ENCODE data around the gene SORCS2.

Gene SORCS2

DNA sequence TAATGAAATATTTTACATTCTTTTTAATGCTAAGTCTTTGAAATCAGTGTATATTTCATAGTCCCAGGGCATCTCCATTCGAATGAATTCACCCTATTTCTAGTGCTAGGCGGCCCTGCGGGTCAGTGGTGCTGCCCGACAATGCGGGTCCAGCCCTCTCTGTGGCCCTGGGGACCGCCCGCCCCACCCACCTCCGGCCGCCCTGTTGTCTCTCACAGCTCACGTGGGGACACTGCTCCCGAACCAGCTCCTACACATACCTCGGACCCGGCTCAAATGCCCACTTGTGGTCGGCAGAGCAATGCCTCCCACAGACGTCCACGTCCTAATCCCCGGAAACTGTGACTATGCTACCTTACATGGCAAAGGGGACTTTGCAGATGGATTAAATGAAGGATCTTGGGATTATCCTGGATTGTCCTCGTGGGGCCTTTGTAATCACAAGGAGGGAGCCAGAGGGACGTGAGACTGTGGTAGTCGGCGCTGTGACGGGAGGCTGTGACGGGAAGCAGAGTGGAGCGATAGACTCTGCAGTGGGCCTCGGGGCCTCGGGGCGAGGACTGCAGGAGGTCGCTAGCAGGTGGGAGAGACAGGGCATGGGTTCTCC is 334.7 kb downstream of the SORCS2 start:
- no peak for DNase-seq (ENCODE audit: low read depth, low spot score)

DNA sequence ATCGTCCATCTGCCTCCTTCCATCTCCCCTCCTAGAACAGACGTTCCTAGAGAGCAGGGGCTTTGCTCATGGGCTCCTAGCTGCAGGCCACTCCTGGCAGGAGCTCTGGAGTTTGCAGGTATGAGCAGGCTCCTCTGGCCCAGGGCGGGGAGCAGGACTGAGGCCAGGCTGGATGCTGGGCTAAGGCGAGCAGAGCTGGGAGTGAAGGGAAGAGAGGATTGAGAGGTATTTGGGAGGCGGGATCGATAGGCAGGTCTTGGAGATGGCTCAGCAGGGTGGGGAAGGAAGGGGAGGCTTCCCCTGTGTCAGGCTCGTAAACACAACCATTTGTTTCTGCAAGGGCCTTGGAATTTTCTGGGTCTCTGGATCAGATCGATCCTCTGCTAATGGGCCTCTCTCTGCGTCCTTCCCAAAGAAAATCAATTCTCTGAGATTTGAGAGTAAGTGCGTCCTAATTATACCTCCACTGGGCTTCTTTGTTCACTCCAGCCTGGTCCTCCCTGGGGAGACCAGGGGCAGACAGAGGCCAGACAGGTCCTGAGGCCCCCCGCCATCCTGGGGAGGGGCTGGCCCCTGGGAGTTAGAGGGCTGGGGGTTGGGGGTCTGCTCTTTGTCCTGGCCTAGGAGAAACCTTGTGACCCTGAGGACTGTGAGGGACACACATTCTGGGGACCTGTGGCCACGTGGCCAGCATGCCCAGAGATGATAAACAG is 337.2 kb downstream of the SORCS2 start:
- H3K4me3 ChIP-seq (ENCODE audit: low read length): no peak overlapping the region
- no peak for DNase-seq (ENCODE audit: low read depth, low spot score)

More for the DNA sequence above, 334.7 kb downstream of the SORCS2 start:
- no peak overlapping the region for H3K4me3 ChIP-seq (ENCODE audit: low read length)

DNA sequence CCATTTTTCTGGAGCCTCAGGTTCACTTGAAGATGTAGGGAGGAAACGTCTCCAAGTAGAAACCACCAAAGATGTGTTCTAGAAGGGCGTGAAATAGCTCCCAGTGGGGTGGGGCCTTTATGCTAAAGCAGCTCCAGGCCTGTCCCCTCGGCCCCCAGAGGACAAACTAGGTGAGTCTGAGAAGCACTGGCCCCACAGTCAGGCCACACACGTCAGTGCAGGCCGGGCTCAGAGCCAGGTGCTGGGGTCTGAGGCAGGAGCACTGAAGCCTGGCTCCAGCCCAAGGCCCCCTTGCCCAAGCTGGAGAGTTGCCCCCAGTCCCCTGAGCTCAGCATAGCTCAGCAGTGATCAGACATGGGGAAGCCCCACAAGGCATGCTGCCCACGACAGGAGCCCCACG is 337.7 kb downstream of the SORCS2 start:
- DNase-seq (ENCODE audit: low read depth, low spot score): no peak
- H3K4me3 ChIP-seq (ENCODE audit: low read length): no peak overlapping the region

DNA sequence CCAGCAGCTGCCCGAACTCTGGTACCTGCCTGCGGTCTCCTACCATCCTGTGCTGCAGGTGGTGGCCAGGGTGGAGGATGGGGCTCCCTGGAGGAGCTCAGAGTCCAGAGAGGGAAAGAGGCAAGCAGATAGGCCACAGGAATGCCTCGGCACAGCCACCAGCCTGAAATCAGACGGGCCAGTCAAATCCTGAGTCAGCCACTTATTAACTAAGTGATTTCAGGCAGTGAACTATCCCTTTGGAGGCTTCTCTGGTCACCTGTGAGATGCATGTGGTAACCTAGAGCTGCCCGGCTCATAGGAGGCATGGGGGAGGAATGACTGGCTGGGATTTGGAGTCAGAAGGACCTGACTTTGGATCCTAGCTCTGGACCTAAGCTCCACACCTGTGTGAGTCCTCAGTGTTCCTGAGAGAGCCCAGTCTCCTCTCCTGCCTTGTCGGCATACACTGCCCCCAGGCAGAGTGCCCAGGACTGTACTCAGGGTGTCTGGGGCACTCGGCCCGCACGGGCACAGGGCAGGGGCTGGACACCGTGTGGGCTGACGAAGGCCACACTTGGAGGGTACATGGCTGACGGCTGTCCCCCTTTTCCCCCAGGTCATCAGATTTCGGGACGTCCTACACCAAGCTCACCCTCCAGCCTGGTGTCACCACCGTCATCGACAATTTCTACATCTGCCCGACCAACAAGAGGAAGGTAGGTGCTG is 338.7 kb downstream of the SORCS2 start:
- H3K4me3 ChIP-seq (ENCODE audit: low read length): no peak overlapping the region
- no peak for DNase-seq (ENCODE audit: low read depth, low spot score)

DNA sequence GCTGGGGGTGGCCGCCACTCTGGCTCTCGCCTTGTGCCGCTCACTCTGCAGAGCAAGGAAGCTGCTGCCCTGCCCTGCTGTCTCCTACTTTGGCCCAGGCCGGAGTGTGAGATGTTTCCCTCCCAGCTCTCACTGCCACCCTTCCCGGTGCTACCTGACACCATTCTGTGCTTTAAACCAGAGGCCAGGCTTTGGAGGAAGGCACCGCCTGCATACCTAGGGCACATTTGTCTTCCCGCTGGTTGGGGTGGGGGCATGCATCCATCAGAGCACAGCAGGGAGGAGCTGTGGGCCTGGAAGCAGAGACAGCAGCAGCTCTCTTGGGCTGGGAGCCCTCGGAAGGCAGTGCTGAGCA is 339.3 kb downstream of the SORCS2 start:
- no peak for DNase-seq (ENCODE audit: low read depth, low spot score)
- H3K4me3 ChIP-seq (ENCODE audit: low read length): no peak overlapping the region

DNA sequence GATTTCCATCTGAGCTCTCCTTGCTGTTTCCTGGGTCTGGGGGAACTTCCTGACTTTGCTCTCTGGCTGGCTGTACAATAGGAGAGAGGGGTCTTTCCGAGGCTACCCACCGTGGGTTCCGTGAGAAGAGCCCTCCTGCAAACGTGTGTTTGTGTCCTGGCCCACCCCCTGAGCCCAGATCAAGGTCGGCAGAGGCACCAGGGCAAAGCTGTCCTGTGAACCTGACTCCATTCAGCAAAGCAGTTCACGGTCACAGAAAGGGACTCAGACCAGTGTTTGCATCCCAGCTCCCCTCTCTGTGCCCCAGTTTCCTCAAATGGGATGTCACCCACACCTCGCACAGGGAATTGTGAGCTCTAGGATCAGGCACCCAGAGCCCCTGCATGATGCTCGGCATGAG is 339.7 kb downstream of the SORCS2 start:
- no peak for DNase-seq (ENCODE audit: low read depth, low spot score)
- no peak overlapping the region for H3K4me3 ChIP-seq (ENCODE audit: low read length)

DNA sequence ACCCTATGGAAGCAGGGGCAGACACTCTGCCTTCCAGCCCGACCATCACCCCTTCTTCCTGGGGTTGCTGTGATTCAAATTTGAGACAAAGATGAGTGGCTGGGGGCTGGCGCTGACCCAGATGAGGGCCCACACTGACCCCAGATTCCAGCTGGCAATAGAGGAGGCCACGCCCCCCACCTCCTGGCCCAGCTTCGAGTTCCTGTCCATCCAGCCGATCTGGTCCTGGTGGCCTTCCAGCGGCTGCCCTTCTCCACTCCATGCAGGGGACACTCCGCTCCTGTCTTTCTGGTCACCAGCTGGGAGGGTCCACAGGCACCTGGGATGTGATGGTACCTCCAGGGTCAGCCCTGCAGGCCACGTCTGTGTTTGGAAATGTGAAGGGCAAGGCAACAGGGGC is 340.9 kb downstream of the SORCS2 start:
- no peak for DNase-seq (ENCODE audit: low read depth, low spot score)
- no peak overlapping the region for H3K4me3 ChIP-seq (ENCODE audit: low read length)

DNA sequence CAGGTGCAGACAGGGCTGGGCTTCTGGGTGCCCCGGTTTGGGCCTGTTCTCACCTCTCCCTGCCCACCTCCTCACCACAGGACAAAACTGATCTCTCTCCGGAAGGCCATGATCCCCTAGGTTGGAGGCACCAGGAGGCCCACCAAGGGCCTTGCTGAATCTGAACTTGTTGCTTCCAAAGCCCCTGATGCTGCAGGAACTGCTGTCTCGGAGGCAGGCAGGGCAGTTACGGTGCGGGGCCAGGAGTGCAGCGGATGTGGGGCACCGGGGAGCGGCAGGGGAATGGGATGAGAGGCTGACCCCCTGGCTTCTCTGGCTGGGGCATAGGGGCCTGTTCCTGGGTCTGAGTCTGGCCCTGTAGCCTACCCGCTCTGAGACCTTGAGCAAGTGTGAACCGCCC is 342.8 kb downstream of the SORCS2 start:
- no peak overlapping the region for H3K4me3 ChIP-seq (ENCODE audit: low read length)
- DNase-seq (ENCODE audit: low read depth, low spot score): no peak

DNA sequence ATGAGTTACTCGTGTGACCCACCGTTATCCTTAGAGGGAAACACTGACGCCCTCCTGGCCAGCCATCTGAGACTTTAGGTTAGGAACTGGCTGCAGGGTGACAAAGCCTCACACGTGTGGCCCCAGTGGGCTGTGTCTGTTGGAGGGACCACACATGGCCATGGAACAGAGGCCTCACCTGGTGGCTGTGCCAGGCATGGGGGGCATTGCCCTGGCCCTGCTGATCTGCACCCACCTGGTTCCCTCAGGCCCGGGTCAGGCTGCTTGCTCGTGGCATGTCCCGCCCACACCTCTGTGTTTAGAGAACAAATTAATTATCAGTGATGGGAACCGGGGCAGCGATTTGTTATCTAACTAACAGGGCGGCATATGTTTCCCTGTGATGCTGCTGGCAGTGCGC is 343.3 kb downstream of the SORCS2 start:
- no peak for DNase-seq (ENCODE audit: low read depth, low spot score)
- no peak overlapping the region for H3K4me3 ChIP-seq (ENCODE audit: low read length)

DNA sequence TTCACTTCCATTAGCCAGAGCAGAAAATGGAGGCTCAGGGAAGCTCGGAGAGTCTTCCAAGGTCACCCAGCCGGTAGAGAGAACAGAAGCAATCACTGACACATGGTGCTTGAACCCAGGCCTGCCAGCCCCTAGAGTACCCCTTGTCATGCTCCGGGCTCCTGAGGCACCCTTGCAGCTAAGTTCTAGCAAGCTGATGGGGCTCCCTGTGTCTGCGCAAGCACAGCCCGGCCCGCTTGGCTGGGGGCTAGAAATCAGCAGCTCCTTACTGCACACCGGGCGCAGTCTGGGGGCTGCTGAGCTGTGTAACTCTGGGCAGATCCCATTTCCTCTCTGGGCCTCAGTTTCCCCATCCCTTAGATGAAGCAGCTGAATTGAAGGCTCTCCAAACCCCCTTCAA is 344.5 kb downstream of the SORCS2 start:
- DNase-seq (ENCODE audit: low read depth, low spot score): no peak
- H3K4me3 ChIP-seq (ENCODE audit: low read length): no peak overlapping the region

DNA sequence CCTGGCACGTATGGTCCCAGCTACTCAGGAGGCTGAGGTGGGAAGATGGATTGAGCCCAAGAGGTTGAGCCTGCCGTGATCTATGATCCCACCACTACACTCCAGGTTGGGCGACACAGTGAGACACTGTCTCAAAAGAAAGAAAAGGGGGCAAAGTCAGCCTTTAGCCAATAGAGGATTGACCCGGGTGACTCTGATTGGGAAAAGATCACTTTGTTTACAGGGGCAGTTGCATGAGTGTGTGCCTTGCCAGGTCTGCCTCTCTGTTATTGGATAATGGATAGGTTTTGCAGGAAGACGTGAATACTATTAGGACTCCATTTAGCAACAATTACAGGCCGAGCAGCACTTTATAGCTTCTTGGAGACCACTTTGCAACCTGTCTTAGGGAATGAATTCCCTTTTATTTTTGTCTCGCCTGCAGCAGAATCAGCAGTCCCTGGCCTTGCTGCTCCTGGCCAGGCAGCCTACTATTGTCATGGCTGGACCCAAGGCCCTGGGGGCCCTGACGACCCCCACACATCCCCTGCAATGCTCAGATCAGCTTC is 345.6 kb downstream of the SORCS2 start:
- no peak overlapping the region for H3K4me3 ChIP-seq (ENCODE audit: low read length)
- no peak for DNase-seq (ENCODE audit: low read depth, low spot score)

DNA sequence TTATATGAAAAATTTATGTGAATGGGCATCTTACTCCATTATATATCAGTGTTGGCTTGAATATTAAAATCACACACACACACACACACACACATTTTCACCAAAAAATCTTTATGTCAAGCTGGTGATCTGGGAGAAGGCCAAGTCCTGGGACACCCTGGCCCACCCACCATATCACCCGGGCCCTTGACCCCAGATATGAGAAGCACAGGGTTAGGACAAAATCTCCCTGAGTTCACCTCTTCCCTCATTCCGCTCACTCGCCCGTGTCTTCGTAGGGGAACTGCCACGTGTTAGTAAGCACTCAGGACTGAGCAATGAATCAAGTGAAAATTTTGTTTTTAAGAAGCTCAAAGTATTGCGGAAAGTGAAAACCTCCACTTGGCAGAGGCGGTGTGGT is 346.2 kb downstream of the SORCS2 start:
- no peak overlapping the region for H3K4me3 ChIP-seq (ENCODE audit: low read length)
- DNase-seq (ENCODE audit: low read depth, low spot score): no peak

DNA sequence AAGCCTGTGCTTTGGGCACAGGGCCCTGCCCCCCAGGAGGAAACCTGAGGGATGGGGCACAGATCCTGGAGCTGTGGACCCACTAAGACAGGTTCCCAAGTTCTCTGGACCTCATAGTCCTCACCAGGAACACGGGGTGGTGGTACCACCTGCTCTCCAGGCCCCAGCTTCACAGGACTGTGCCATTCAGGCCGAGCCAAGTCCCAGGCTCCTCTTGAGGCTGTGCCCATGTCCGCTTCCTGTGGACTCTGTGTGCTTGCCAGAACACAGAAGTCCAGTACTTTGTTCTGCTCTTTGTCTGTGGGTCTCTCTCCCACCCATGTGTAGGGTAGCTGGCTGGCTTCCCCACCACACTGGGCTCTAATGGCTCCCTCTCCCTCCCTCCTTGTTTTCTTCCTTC is 346.8 kb downstream of the SORCS2 start:
- peak overlapping the region; percentile 41 for H3K4me3 ChIP-seq (ENCODE audit: low read length)
- no peak for DNase-seq (ENCODE audit: low read depth, low spot score)

DNA sequence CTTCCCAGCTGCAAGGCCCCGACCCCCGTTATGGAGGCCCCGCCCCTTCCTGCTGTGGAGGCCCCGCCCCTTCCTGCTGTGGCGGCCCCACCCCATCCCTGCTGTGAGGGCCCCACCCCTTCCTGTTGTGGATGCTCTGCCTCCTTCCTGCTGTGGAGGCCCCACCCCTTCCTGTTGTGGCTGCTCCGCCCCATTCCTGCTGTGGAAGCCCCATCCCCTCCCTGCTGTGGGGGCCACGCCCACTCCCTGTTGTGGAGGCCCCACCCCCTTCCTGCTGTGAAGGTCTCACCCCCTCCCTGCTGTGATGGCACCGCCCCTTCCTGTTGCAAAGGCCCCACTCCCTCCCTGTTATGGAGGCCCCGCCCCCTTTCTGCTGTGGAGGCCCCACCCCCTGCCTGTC is 347.3 kb downstream of the SORCS2 start:
- peak overlapping the region; percentile 41; the same call in 1 of the 2 replicates for H3K4me3 ChIP-seq (ENCODE audit: low read length)
- peak; percentile 70 for DNase-seq (ENCODE audit: low read depth, low spot score)

DNA sequence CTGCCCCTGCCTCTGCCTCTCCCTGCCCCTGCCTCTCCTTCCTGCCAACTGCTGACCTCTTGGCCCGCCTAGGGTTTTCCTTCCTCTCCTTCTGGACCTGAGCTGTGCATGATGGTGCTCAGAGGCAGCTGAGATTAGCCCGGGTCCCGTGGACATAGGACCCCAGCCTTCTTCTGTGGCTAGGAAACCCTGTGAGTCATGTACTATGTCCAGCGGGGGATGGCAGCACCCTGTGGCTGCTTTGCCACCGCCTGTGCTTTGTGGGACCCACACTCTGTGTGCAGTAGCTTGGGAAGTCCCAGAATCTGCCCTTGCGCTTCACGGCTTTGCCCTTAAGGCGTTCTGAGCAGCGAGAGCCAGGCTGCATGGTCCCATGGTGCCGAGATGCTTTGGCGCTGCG is 347.9 kb downstream of the SORCS2 start:
- no peak for DNase-seq (ENCODE audit: low read depth, low spot score)
- H3K4me3 ChIP-seq (ENCODE audit: low read length): no peak overlapping the region

DNA sequence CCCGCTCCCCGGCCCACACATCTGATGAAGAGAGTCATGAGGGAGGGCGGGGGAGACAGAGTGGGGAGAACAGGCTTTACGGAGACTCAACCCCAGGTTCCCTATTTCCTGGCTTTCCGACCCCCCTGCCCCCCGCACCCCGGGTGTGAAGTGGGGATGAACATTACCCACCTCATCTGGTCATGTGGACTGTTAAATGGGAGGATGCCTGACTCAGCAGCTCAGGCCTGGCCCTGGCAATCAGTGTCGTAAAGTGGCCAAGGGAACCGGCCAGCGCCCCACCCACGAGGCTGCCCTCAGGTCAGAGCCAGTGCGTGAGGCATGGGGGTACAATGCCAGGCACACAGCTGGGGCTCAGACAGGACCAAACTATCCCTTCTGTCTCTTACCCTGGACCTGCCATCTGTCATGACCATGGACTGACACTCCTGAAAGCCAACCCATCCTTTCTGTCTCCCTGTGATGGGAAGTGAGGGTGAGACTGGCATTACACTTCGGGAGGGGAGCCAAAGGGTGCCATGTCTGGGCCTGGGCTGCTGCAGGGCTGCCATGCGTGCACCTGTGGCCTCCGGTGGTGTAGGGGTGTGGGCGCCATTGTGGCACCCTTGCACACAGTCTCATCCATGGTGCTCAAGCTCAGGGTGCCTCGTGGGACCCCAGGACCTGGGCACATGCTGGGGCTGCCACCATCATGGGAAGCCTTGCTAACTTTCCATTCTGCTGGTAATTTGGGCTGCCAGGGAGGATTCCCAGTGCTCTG is 348.5 kb downstream of the SORCS2 start:
- DNase-seq (ENCODE audit: low read depth, low spot score): no peak
- H3K4me3 ChIP-seq (ENCODE audit: low read length): no peak overlapping the region

DNA sequence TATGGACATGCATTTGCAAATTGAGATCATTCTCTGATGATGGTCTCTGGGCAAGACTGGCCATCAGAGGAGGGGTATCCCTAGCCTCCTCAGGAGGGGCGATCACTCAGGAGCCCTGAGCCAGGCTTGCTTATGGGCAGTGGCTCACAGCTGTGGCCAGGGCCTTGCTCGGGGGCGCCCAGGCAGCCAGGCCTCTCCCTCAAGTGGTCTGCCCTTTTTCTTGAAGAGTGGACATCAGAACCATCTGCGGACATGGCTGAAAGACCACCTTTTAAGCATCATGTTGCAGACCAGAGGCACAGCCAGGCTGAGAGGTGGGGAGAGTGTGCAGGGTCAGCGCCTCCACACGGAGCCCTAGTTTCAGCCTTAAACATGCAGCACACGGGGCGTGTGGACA is 349.1 kb downstream of the SORCS2 start:
- DNase-seq (ENCODE audit: low read depth, low spot score): no peak
- H3K4me3 ChIP-seq (ENCODE audit: low read length): no peak overlapping the region

DNA sequence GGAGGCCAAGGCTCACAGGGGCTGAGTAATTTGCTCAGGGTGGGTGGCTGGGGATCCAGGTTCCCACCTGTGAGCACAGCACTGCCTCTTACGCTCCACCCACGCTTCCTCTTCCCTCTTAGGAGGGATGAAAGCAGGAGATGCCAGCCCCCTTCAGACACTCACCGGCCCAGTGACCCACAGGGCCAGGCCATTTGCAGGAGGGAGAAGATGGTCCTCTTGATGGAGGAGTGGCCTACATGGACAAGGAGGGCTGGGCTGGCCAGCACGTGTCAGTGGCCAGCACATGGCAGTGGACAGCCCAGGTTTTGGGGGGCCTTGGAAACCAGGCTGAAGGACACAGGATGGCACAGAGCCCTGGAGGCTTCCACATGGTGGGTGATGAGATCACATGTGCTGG is 350.4 kb downstream of the SORCS2 start:
- DNase-seq (ENCODE audit: low read depth, low spot score): no peak
- H3K4me3 ChIP-seq (ENCODE audit: low read length): no peak overlapping the region

DNA sequence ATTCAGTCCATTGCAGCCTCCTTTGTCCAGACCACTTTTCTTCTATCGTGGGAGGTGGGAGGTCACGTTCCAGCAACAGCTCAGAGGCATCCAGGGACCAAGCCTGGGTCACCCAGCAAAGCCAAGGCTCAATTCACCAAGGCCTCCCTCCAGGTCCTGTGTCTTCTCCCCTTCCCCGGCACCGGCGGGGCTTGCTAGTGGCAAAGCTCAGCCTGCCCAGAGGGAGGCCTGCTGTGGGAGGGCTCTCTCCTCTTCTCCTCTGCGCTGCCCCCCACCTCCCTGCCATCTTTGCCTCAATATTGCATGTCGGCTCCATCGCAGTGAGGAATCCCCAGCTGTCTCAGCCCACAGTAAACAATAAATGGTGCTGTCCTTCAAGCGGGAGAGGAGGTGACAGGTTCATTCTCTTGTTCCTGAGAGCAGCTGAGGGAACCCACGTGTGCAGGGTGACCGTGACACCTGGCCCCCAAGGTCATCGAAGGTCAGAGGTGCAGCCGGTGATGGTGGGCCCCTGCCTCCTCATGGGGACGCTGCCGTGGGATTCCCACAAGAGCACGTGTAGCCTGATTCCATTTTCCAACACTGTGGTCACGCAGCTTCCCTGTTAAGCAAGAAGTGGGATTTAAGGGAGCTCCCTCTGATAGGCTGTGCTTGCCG is 353.9 kb downstream of the SORCS2 start:
- H3K4me3 ChIP-seq (ENCODE audit: low read length): no peak overlapping the region
- no peak for DNase-seq (ENCODE audit: low read depth, low spot score)

All from Jurkat, Clone E6-1 (cell line).